LNCaP clone FGC (cell line): ENCODE data around the gene MANBA.

ENCODE experiments used
- DNase-seq: peaks from one replicate; pipeline ENCODE4 v3.0.0-alpha.2; 2011; ENCODE audit warnings: low read depth
- H3K4me3 ChIP-seq: 2 replicates; pipeline ENCODE4 v1.5.1; 2011; ENCODE audit warnings: mild to moderate bottlenecking, low read depth, low read length, control low read depth
- TF ChIP-seq, protein P1 (sequence below): IDR thresholded peaks from 2 replicates; pipeline ENCODE4 v1.5.1; 2012; ENCODE audit warnings: mild to moderate bottlenecking; ENCODE audit not compliant: control insufficient read depth, insufficient read depth; ENCODE audit errors: extremely low read depth

The MANBA gene

GRCh38 chr4:102781570-102781969, 20.8 kb upstream of the MANBA start:
- TF ChIP-seq, protein P1, sequence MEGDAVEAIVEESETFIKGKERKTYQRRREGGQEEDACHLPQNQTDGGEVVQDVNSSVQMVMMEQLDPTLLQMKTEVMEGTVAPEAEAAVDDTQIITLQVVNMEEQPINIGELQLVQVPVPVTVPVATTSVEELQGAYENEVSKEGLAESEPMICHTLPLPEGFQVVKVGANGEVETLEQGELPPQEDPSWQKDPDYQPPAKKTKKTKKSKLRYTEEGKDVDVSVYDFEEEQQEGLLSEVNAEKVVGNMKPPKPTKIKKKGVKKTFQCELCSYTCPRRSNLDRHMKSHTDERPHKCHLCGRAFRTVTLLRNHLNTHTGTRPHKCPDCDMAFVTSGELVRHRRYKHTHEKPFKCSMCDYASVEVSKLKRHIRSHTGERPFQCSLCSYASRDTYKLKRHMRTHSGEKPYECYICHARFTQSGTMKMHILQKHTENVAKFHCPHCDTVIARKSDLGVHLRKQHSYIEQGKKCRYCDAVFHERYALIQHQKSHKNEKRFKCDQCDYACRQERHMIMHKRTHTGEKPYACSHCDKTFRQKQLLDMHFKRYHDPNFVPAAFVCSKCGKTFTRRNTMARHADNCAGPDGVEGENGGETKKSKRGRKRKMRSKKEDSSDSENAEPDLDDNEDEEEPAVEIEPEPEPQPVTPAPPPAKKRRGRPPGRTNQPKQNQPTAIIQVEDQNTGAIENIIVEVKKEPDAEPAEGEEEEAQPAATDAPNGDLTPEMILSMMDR = no peak
- no peak for DNase-seq
- no peak overlapping the region for H3K4me3 ChIP-seq

- TF ChIP-seq, protein P1 = no peak
- H3K4me3 ChIP-seq = no peak overlapping the region
- no peak for DNase-seq
Measured at GRCh38 chr4:102780476-102781144, 19.8 kb upstream of the MANBA start.

DNA sequence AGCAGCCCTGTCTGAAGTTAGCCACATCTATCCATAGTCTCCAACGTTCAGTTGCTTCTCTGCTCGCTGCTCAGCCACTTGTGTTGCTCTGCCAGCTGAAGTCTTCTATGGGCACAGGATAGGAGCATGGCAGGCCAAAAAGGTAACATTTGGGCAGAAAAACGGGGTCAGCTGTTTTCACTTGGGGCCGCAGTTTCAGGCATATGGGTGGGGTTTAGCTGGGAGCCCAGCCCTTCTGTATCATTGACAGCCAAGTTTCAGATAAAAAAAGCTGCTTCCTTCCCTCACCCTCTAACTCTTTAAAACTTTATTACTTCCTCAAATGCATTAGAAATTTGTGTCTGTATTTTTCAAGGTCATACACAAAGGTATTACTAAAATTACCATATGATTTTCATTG, 18.4 kb upstream of the MANBA start:
- no peak for DNase-seq
- H3K4me3 ChIP-seq = no peak overlapping the region
- TF ChIP-seq, protein P1 = no peak

- no peak overlapping the region for H3K4me3 ChIP-seq
- no peak for DNase-seq
- TF ChIP-seq, protein P1 = no peak
Measured at GRCh38 chr4:102778720-102779119, 18.0 kb upstream of the MANBA start.

GRCh38 chr4:102775805-102776204, 15.0 kb upstream of the MANBA start:
- TF ChIP-seq, protein P1 = no peak
- DNase-seq = no peak
- no peak overlapping the region for H3K4me3 ChIP-seq

GRCh38 chr4:102774254-102774653, 13.5 kb upstream of the MANBA start:
- no peak overlapping the region for H3K4me3 ChIP-seq
- no peak for DNase-seq
- TF ChIP-seq, protein P1 = no peak

DNA sequence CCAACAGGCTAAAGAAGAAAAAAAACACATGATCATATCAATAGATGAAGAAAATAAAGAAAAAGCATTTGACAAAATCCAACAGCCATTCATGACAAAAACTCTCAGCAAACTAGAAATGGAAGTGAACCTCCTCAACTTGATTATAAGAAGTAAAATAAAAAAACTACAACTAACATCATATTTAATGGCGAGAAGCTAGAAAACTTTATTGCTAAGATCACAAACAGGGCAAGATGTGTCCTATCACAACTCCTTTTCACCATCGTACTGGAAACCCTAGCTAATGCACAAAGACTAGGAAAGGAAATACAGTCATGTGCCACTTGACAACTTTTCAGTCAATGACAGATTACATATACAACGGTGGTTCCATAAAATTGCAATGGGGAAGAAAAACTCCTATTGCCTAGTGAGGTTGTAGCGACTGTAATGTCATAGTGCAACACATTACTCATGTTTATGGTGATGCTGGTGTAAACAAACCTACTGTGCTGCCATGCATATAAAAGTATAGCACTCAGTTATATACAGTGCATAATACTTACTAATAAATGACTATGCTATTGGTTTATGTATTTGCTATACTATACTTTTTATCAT, 12.1 kb upstream of the MANBA start:
- TF ChIP-seq, protein P1 = no peak
- DNase-seq = no peak
- no peak overlapping the region for H3K4me3 ChIP-seq
